SU-DHL-6 (cell line): ENCODE measurements around the gene SPECC1.

Experiments used
- EZH2phosphoT487 ChIP-seq: fragments of 200-600 bp; sonication (generic), shearing (Covaris generic); conservative IDR thresholded peaks from 2 replicates; pipeline ENCODE4 v1.6.1; 2018; ENCODE audit warnings: mild to moderate bottlenecking, antibody characterized with exemption, low read length, moderate library complexity, mixed read lengths
- TF ChIP-seq, protein P1 (sequence below): fragments of 200-600 bp; sonication (generic); IDR thresholded peaks from one replicate; pipeline ENCODE4 v1.5.1; 2017; ENCODE audit warnings: antibody characterized with exemption, mild to moderate bottlenecking, low read length, moderate library complexity; ENCODE audit not compliant: insufficient read depth, poor library complexity, severe bottlenecking

DNA sequence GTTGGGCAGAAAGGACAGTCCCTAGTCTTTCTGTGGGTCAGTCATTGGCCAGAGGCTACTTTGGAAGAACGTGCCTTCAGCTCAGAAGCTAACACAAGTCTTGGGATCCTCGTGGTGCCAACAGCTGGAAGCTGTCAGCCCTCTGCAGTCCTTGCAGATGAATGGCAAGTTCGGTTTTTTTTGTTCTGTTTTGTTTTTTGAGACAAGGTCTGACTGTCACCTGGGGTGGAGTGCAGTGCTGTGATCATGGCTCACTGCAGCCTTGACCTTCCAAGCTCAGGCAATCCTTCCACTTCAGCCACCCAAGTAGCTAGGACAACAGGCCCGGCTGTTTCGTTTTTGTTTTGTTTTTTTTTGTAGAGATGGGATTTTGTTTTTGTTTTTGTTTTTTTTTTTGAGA, 149.4 kb downstream of the SPECC1 start:
- TF ChIP-seq, protein P1, sequence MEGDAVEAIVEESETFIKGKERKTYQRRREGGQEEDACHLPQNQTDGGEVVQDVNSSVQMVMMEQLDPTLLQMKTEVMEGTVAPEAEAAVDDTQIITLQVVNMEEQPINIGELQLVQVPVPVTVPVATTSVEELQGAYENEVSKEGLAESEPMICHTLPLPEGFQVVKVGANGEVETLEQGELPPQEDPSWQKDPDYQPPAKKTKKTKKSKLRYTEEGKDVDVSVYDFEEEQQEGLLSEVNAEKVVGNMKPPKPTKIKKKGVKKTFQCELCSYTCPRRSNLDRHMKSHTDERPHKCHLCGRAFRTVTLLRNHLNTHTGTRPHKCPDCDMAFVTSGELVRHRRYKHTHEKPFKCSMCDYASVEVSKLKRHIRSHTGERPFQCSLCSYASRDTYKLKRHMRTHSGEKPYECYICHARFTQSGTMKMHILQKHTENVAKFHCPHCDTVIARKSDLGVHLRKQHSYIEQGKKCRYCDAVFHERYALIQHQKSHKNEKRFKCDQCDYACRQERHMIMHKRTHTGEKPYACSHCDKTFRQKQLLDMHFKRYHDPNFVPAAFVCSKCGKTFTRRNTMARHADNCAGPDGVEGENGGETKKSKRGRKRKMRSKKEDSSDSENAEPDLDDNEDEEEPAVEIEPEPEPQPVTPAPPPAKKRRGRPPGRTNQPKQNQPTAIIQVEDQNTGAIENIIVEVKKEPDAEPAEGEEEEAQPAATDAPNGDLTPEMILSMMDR, result no peak
- no peak for TF ChIP-seq EZH2phosphoT487
